CD8-positive, alpha-beta memory T cell (primary cell): ENCODE data around the gene ZBP1. TPM values are rescaled to one million over a fixed set of nuclear protein-coding genes. Genes with fewer than 3 reads are reported as not detected.
A peak's percentile ranks its signal among the peaks of the same experiment; 100 is the strongest.

ENCODE experiments used
- CTCF ChIA-PET: fragments of 350-600 bp; sonication (Branson Sonifier 250); formaldehyde crosslinking; loops from one replicate; lab custom pipeline; 2021; ENCODE audit warnings: antibody characterized with exemption; lab: Charles Lee
- POLR2A ChIA-PET: fragments of 350-600 bp; sonication (Branson Sonifier 250); formaldehyde crosslinking; loops from one replicate; lab custom pipeline; 2021; ENCODE audit warnings: antibody characterized with exemption; lab: Charles Lee
- DNase-seq, 5 donors: peaks; one replicate each; pipeline versions ENCODE4 v3.0.0 to v3.0.0-alpha.2; 2020 to 2022; ENCODE audit warnings: mixed read lengths in 1 of 5
- H3K27ac ChIP-seq: one replicate; pipeline ENCODE4 v1.7.0; 2013; ENCODE audit warnings: low read depth, mild to moderate bottlenecking, low read length, moderate library complexity
- H3K27me3 ChIP-seq: 2 replicates; pipeline ENCODE4 v1.7.0; 2013; ENCODE audit warnings: low read length, mild to moderate bottlenecking; ENCODE audit not compliant: insufficient read depth, poor library complexity, severe bottlenecking
- H3K36me3 ChIP-seq: 2 replicates; pipeline ENCODE4 v1.7.0; 2013; ENCODE audit warnings: mild to moderate bottlenecking, low read length, moderate library complexity; ENCODE audit not compliant: insufficient read depth
- H3K4me1 ChIP-seq: 2 replicates; pipeline ENCODE4 v1.7.0; 2013; ENCODE audit warnings: mild to moderate bottlenecking, low read length, moderate library complexity; ENCODE audit not compliant: insufficient read depth
- H3K4me3 ChIP-seq: 2 replicates; pipeline ENCODE4 v1.7.0; 2013; ENCODE audit warnings: mild to moderate bottlenecking, low read length
- H3K9me3 ChIP-seq: 2 replicates; pipeline ENCODE4 v1.7.0; 2013; ENCODE audit warnings: mild to moderate bottlenecking, low read length
- H3K27ac Mint-ChIP-seq, 8 donors: one replicate each; pipeline ENCODE4 v1.8.0; 2020 to 2021; ENCODE audit warnings: mixed read lengths in 8 of 8, mild to moderate bottlenecking in 6 of 8, inconsistent platforms in 3 of 8, moderate library complexity in 3 of 8
- H3K27me3 Mint-ChIP-seq, 2 donors: one replicate each; pipeline ENCODE4 v1.8.0; 2020 to 2021; ENCODE audit warnings: mixed read lengths in 2 of 2, mild to moderate bottlenecking in 1 of 2, moderate library complexity in 1 of 2
- H3K36me3 Mint-ChIP-seq, 3 donors: one replicate each; pipeline ENCODE4 v1.8.0; 2020 to 2021; ENCODE audit warnings: mixed read lengths in 3 of 3, inconsistent platforms in 1 of 3, mild to moderate bottlenecking in 1 of 3
- H3K4me1 Mint-ChIP-seq, 3 donors: one replicate each; pipeline ENCODE4 v1.8.0; 2020 to 2021; ENCODE audit warnings: mixed read lengths in 3 of 3, inconsistent platforms in 1 of 3, mild to moderate bottlenecking in 1 of 3
- H3K4me3 Mint-ChIP-seq, 7 donors: one replicate each; pipeline ENCODE4 v1.8.0; 2020 to 2021; ENCODE audit warnings: mixed read lengths in 7 of 7, mild to moderate bottlenecking in 6 of 7, moderate library complexity in 4 of 7, inconsistent platforms in 2 of 7
- H3K9me3 Mint-ChIP-seq, 5 donors: one replicate each; pipeline ENCODE4 v1.8.0; 2020 to 2022; ENCODE audit warnings: mixed read lengths in 5 of 5, mild to moderate bottlenecking in 3 of 5, moderate library complexity in 2 of 5, inconsistent platforms in 1 of 5
- polyA plus RNA-seq: library from polyadenylated mRNA; unstranded; fragments of 300-500 nt; fragmentation: Illumina TruSeq; gene quantifications from one replicate; pipeline ENCODE4 v1.2.3, GENCODE V29; 2021
- total RNA-seq, 2 experiments: library from RNA; stranded (reverse); gene quantifications; one replicate each; pipeline ENCODE4 v1.2.3, GENCODE V29; 2021

The ZBP1 gene
- total and polyA plus RNA-seq, 3 experiments from 2014 or later = 1.8 to 14.6 (median 2.4) TPM

DNA sequence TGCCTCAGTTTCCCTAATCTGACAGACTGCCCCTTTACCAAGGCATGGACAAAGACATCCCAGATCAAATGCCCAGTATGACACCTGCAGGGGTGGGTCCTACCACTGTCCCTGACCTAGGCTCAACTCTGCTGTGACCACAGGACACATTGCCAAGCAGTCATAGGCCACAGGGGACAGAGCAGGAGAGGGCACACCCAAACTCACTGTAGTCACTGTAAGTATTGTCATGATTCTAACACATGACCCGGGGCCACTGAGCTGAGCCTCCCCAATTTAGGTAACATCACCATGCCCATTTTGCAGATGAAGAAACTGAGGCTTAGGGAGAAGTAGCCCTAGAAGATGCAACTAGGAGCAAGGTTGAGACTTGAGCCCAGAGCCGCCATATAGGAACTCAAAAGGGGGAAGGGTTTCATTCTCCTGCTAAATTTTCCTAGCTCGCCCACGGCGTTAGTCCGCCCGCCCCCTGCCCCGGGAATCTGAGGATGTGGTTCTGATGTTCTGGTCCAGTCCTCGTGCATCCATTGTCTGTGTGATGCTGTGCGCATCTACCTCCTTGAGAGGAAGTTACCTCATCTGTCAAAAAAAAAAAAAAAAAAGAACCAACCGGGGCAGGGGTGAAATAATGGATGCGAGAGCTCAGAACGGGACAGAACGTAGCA, 44.8 kb upstream of the ZBP1 start:
- Mint-ChIP-seq H3K9me3 (no peaks in the 10 kb centered on the region), H3K27me3 (peaks cover 0 to 4% of the 10 kb centered on the region in 2 donors), H3K27ac (no peak overlapping the region), H3K4me1 (peaks cover 0 to 4% (median 2%) of the 10 kb centered on the region in 3 donors), H3K4me3 (no peak overlapping the region), H3K36me3 (no peaks in the 10 kb centered on the region)
- Histone ChIP-seq H3K9me3 (no peaks in the 10 kb centered on the region), H3K4me3 (no peak overlapping the region), H3K27ac (no peak overlapping the region), H3K4me1 (no peaks in the 10 kb centered on the region), H3K36me3 (no peaks in the 10 kb centered on the region), H3K27me3 (no peaks in the 10 kb centered on the region)
- CTCF ChIA-PET = interaction anchor here (1.0 kb wide), 1 partner anchor 42 kb away, joined by 3 read pairs; no protein-coding TSS in a partner anchor
- DNase-seq = peak in 1 of 5 donors; percentile 26
- POLR2A ChIA-PET = interaction anchor here (0.7 kb wide), 1 partner anchor 1315 kb away, joined by 5 read pairs; no protein-coding TSS in a partner anchor

DNA sequence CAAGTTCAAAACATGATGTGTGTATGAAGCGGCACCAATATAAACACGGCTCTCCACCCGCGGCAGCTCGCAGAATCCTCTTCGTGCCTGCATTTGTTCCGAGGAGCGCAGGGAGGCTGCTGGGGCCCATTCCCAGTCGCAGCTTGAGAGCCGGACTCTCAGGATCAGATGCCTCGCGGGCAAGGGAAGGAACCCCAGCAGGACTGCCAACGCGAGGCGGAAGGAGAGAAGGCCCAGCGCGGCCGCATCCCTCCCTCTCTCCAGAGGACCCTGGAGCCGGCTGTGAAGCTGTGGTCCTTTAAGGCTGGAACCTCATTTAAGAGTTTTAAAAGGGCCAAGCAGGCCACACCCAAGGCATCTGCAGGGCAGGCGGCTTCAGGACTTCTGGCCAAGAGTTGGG, 44.2 kb upstream of the ZBP1 start:
- no peaks in the 10 kb centered on the region for H3K36me3 ChIP-seq
- no peak overlapping the region for H3K27ac ChIP-seq
- no peaks in the 10 kb centered on the region for H3K9me3 ChIP-seq
- Mint-ChIP-seq H3K4me3 (no peak overlapping the region), H3K27ac (no peak overlapping the region), H3K4me1 (peaks cover 0 to 4% (median 2%) of the 10 kb centered on the region in 3 donors), H3K9me3 (no peaks in the 10 kb centered on the region), H3K27me3 (peaks cover 0 to 4% of the 10 kb centered on the region in 2 donors), H3K36me3 (no peaks in the 10 kb centered on the region)
- no peak overlapping the region for H3K4me3 ChIP-seq
- CTCF ChIA-PET = interaction anchor here (1.0 kb wide), 1 partner anchor 42 kb away, joined by 3 read pairs; no protein-coding TSS in a partner anchor
- POLR2A ChIA-PET = no interaction called here
- H3K4me1 ChIP-seq = no peaks in the 10 kb centered on the region
- H3K27me3 ChIP-seq = no peaks in the 10 kb centered on the region
- DNase-seq = peak in 1 of 5 donors; percentile 24

DNA sequence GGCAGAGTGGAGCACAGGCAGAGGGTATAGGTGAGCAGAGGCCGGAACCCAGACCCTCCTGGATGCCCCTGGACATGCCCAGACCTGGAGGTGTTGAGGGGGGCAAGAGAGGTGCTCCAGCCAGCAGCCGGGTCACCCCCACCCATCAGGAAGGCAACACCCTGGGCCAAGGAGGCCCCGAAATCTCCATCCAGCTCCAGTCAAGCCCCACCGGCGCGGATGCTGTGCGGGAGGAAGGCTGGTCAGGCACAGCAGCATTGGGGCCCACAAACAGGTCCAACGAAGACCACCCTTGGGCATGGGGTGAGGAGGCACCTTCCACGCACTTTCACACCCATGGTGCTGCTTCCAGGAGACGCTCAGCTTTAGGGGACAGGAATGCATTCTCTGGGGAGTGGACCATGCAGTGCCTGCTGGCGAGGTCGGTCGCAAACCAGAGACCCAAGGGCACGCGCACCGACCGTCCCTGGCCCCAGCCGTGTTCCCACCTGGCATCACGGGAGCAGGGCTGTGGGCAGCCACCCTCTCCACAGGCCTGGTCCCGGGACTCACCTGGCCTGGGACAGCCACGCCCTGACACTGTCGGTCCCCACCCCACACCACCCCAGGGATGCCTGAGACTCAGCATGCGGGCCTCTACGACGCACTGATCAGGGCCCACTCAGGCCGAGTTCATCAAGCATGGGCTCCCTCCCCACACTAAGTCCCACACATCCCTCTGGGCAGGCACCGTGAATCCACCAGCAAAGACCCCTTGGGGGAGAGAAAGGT, 43.6 kb upstream of the ZBP1 start:
- Mint-ChIP-seq H3K27ac (no peak overlapping the region), H3K4me1 (peaks cover 0 to 9% (median 3%) of the 10 kb centered on the region in 3 donors), H3K36me3 (peaks cover 0 to 3% (median 0%) of the 10 kb centered on the region in 3 donors), H3K9me3 (no peaks in the 10 kb centered on the region), H3K4me3 (no peak overlapping the region), H3K27me3 (peaks cover 0 to 3% of the 10 kb centered on the region in 2 donors)
- Histone ChIP-seq H3K27ac (no peak overlapping the region), H3K36me3 (no peaks in the 10 kb centered on the region), H3K9me3 (no peaks in the 10 kb centered on the region), H3K4me1 (no peaks in the 10 kb centered on the region), H3K27me3 (no peaks in the 10 kb centered on the region), H3K4me3 (no peak overlapping the region)
- POLR2A ChIA-PET = no interaction called here
- CTCF ChIA-PET = no interaction called here
- DNase-seq = peak in 1 of 5 donors; percentile 42

DNA sequence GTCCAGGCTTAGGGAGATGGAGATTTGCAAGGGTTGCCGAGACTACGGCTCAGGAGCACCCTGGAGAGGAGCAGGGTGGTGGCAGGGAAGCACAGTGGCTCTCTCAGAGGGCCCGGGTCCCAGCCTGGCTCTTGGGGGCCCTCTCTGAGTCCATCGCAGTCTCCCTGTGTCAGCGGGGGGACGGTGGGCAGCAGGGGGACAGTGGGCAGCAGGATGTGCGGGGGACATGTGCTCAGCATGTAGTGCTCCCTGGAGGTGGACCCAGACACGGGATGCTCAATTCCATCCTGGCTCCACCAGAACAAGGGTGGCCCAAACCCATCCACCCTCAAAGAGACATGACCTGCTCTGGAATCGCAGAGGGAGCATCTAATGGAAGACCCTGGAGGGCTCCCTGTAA, 43.0 kb upstream of the ZBP1 start:
- Histone ChIP-seq H3K27me3 (no peaks in the 10 kb centered on the region), H3K4me3 (no peak overlapping the region), H3K9me3 (no peaks in the 10 kb centered on the region), H3K27ac (no peak overlapping the region), H3K4me1 (peaks cover 4% of the 10 kb centered on the region), H3K36me3 (no peaks in the 10 kb centered on the region)
- H3K9me3 Mint-ChIP-seq = no peaks in the 10 kb centered on the region
- peak in 1 of 5 donors; percentile 35 for DNase-seq
- peaks cover 3 to 12% (median 5%) of the 10 kb centered on the region in 3 donors for H3K4me1 Mint-ChIP-seq
- no peak overlapping the region for H3K27ac Mint-ChIP-seq
- H3K4me3 Mint-ChIP-seq = no peak overlapping the region
- ChIA-PET POLR2A (no interaction called here), CTCF (interaction anchor here (1.0 kb wide), 1 partner anchor 40 kb away, joined by 3 read pairs; no protein-coding TSS in a partner anchor)
- H3K36me3 Mint-ChIP-seq = peaks cover 0 to 6% (median 0%) of the 10 kb centered on the region in 3 donors
- H3K27me3 Mint-ChIP-seq = peaks cover 0 to 2% of the 10 kb centered on the region in 2 donors

DNA sequence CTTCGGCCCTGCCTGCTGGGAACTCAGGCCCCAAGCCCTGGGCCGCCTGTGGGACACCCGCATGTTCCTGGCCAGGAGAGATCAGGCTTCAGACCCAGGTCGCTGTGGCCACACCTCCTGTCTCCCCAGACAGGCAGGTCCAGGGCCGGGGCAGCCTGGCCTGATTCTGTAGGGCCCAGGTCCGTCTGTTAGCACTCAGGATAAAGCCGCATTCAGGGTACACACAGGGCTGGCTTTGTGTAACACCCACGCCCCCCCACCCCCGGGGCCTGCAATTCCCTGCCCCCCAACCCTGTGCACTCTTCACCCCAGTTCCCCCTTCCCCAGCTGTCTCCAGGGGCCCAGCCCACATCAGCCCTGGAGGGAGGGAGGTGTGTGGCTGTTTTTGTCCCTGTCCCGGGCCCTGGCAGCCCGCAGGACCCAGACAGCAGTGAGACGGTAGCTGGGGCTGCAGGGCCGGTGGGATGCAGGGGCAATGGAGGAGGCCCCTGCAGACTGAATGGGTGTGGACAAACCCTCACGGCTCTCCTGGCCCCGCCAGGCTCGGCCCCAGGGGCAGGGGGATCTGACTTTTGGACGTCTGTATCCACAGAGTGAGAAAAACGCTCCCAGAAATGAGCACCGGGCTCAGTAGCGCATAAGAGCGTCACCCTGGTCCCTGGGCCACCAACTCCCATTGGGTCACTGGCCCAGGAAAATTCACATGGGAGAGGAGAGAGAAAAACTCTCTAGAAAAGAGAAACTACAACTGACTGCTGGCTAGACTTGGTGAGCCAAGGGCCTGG, 42.4 kb upstream of the ZBP1 start:
- peaks cover 9 to 18% (median 11%) of the 10 kb centered on the region in 3 donors for H3K4me1 Mint-ChIP-seq

DNA sequence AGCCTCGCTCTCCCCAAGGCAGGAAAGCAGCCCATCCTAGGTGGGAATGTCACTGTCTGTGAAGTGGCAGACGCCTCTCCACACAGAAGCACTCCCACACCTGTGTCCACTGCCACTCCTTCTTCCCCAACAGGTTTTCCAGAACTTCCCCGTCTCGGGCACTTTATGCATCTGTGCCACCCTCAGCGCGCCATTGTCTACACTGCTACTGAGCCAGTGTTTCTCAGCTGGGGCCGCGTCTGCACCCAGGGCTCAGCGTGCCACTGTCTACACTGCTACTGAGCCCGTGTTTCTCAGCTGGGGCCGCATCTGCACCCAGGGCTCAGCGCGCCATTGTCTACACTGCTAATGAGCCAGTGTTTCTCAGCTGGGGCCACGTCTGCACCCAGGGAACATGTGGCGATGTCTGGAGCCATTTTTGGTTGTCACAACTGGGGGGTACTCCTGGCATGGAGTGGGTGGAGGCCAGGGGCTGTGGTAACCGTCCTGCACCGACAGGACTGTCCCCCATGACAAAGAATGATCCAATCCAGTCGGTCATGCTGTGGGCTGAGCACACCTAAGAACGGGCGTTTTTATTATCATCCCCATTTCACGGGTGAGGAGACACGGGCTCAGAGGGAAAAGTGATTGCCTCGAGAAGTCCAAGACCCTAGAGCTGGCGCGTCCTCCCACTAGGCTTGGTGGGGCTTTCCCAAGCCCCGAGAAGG, 41.7 kb upstream of the ZBP1 start:
- Mint-ChIP-seq H3K4me1 (peaks cover 9 to 25% (median 15%) of the 10 kb centered on the region in 3 donors), H3K27ac (no peak overlapping the region), H3K4me3 (no peak overlapping the region), H3K27me3 (peaks cover 0 to 2% of the 10 kb centered on the region in 2 donors), H3K36me3 (peaks cover 0 to 11% (median 0%) of the 10 kb centered on the region in 3 donors), H3K9me3 (no peaks in the 10 kb centered on the region)
- Histone ChIP-seq H3K4me1 (peaks cover 17% of the 10 kb centered on the region), H3K4me3 (no peak overlapping the region), H3K27ac (no peak overlapping the region), H3K9me3 (no peaks in the 10 kb centered on the region), H3K27me3 (no peaks in the 10 kb centered on the region), H3K36me3 (no peaks in the 10 kb centered on the region)
- POLR2A ChIA-PET = no interaction called here
- CTCF ChIA-PET = interaction anchor here (1.0 kb wide), 1 partner anchor 39 kb away, joined by 3 read pairs; no protein-coding TSS in a partner anchor
- DNase-seq = peak in 1 of 5 donors; percentile 22

More for the DNA sequence above, 42.4 kb upstream of the ZBP1 start:
- Mint-ChIP-seq H3K9me3 (no peaks in the 10 kb centered on the region), H3K36me3 (peaks cover 0 to 11% (median 0%) of the 10 kb centered on the region in 3 donors), H3K4me3 (no peak overlapping the region), H3K27me3 (peaks cover 0 to 2% of the 10 kb centered on the region in 2 donors), H3K27ac (no peak overlapping the region)
- Histone ChIP-seq H3K27me3 (no peaks in the 10 kb centered on the region), H3K27ac (no peak overlapping the region), H3K9me3 (no peaks in the 10 kb centered on the region), H3K36me3 (no peaks in the 10 kb centered on the region), H3K4me1 (peaks cover 10% of the 10 kb centered on the region), H3K4me3 (no peak overlapping the region)
- POLR2A ChIA-PET = no interaction called here
- CTCF ChIA-PET = interaction anchor here (1.0 kb wide), 1 partner anchor 40 kb away, joined by 3 read pairs; no protein-coding TSS in a partner anchor
- peak in 1 of 5 donors; percentile 29 for DNase-seq
